Kidney (tissue), 14 donors: Measurements from ENCODE around the gene DRD4. TPM values are rescaled to one million over a fixed set of nuclear protein-coding genes. Genes with fewer than 3 reads are reported as not detected.

Experiments
- DNase-seq, 5 donors: peaks; one replicate each; pipeline ENCODE4 v3.0.0-alpha.2; 2013 to 2020
- FAIRE-seq: peaks from 2 replicates; lab custom pipeline; 2012; peaks lifted over from hg19 to GRCh38; lab: Jason Lieb, UNC
- H3K27ac ChIP-seq, 2 donors: one replicate each; pipeline ENCODE4 v1.7.0; 2013; ENCODE audit warnings: low read depth in 2 of 2, low read length in 2 of 2, inconsistent platforms in 1 of 2
- H3K27me3 ChIP-seq: one replicate; pipeline ENCODE4 v1.7.1; 2013; ENCODE audit warnings: low read length, inconsistent platforms; ENCODE audit not compliant: control insufficient read depth, insufficient read depth
- H3K36me3 ChIP-seq, 3 donors: one replicate each; pipeline versions ENCODE4 v1.7.0 to v1.7.1; 2013; ENCODE audit warnings: low read length in 3 of 3, control low read depth in 1 of 3, inconsistent platforms in 1 of 3; ENCODE audit not compliant: insufficient read depth in 3 of 3, control insufficient read depth in 2 of 3
- H3K4me1 ChIP-seq, 3 donors: one replicate each; pipeline versions ENCODE4 v1.7.0 to v1.7.1; 2013; ENCODE audit warnings: low read length in 3 of 3, inconsistent platforms in 1 of 3, low read depth in 1 of 3; ENCODE audit not compliant: control insufficient read depth in 2 of 3, insufficient read depth in 2 of 3
- H3K4me3 ChIP-seq, 3 donors: one replicate each; pipeline versions ENCODE4 v1.7.0 to v1.8.1; 2013; ENCODE audit warnings: low read length in 3 of 3, control low read depth in 1 of 3, inconsistent platforms in 1 of 3
- H3K9ac ChIP-seq, 3 donors: one replicate each; pipeline versions ENCODE4 v1.7.0 to v1.7.1; 2013; ENCODE audit warnings: low read length in 3 of 3, control low read depth in 1 of 3, inconsistent platforms in 1 of 3
- H3K9me3 ChIP-seq, 3 donors: one replicate each; pipeline versions ENCODE4 v1.7.0 to v1.7.1; 2013; ENCODE audit warnings: low read length in 3 of 3, control low read depth in 1 of 3, inconsistent platforms in 1 of 3; ENCODE audit not compliant: control insufficient read depth in 2 of 3, insufficient read depth in 1 of 3
- CTCF ChIP-seq: IDR thresholded peaks from 3 replicates; pipeline ENCODE4 v1.5.1; 2012; ENCODE audit warnings: mild to moderate bottlenecking, moderate library complexity, borderline replicate concordance; ENCODE audit not compliant: insufficient read depth; ENCODE audit errors: extremely low read depth
- intact Hi-C: fragments of 100-400 bp; cut with DNase I; formaldehyde crosslinking; loops from one replicate; pipeline ENCODE4 v1.11.1; 2022
- polyA plus RNA-seq: library from polyadenylated mRNA; stranded (reverse); fragments of 350-450 nt; fragmentation: Illumina TruSeq; extraction: RNeasy Lipid Tissue Mini Kit (QIAGEN cat#74804); gene quantifications from one replicate; pipeline ENCODE4 v1.2.3, GENCODE V29; 2014; ENCODE audit warnings: low read depth, low replicate concordance; ENCODE audit not compliant: insufficient read depth
- total RNA-seq: library from RNA; stranded (reverse); fragmentation: NEBNext Ultra II Directional; extraction: Animal tissue kit (Norgen Biotek cat#: 25700); gene quantifications from one replicate; pipeline ENCODE4 v1.2.1, GENCODE V29; 2021
- donor health status: control.
- donor health status: control.
- donor health status: control.
- donor health status: control.
- donor health status: control.
- donor health status: DM: yes; HTN: yes; CAD: no.
- donor health status: Normal renal cell carcinoma (clear cell type).

DRD4 gene
- total and polyA plus RNA-seq, 2 donors from 2014 or later: 0.47 to 1.1 TPM

- no peak overlapping the region for H3K9ac ChIP-seq
- no peak for TF ChIP-seq CTCF
- no peak overlapping the region for H3K27ac ChIP-seq
- H3K27me3 ChIP-seq: no peaks in the 10 kb centered on the region
- FAIRE-seq: no peak
- intact Hi-C loops: no loop called here
- H3K36me3 ChIP-seq: peaks cover 2 to 7% (median 3%) of the 10 kb centered on the region in 3 donors
- DNase-seq: peak in 1 of 5 donors; percentile 29
- no peak overlapping the region for H3K4me3 ChIP-seq
- H3K9me3 ChIP-seq: no peaks in the 10 kb centered on the region
- peaks cover 0 to 4% (median 0%) of the 10 kb centered on the region in 3 donors for H3K4me1 ChIP-seq
Measured at GRCh38 chr11:660681-661444, 23.8 kb downstream of the DRD4 start.

GRCh38 chr11:662689-663274 lies 25.7 kb downstream of the DRD4 start:
- peak in 3 of 5 donors; percentile 48 to 86 (median 57) for DNase-seq
- Histone ChIP-seq H3K9me3 (no peaks in the 10 kb centered on the region), H3K36me3 (peaks cover 3 to 7% (median 3%) of the 10 kb centered on the region in 3 donors), H3K27me3 (no peaks in the 10 kb centered on the region), H3K27ac (no peak overlapping the region), H3K9ac (no peak overlapping the region), H3K4me1 (peaks cover 0 to 8% (median 5%) of the 10 kb centered on the region in 3 donors), H3K4me3 (no peak overlapping the region)
- intact Hi-C loops: no loop called here
- no peak for FAIRE-seq
- peak; percentile 72 for TF ChIP-seq CTCF

GRCh38 chr11:665062-665703 lies 28.1 kb downstream of the DRD4 start:
- TF ChIP-seq CTCF: no peak
- H3K9ac ChIP-seq: no peak overlapping the region
- peaks cover 0 to 8% (median 5%) of the 10 kb centered on the region in 3 donors for H3K4me1 ChIP-seq
- peak in 2 of 5 donors; percentile 21 to 82 for DNase-seq
- H3K36me3 ChIP-seq: peaks cover 3 to 7% (median 3%) of the 10 kb centered on the region in 3 donors
- H3K9me3 ChIP-seq: no peaks in the 10 kb centered on the region
- no peaks in the 10 kb centered on the region for H3K27me3 ChIP-seq
- H3K4me3 ChIP-seq: no peak overlapping the region
- intact Hi-C loops: no loop called here
- peak overlapping the region in 1 of 2 donors; percentile 65 for H3K27ac ChIP-seq
- FAIRE-seq: no peak
